Measurements from ENCODE around the gene ADGRD2. TPM values are rescaled to one million over a fixed set of nuclear protein-coding genes. Genes with fewer than 3 reads are reported as not detected.

The ADGRD2 gene
- total RNA-seq, 1 experiment from 2014 or later: not detected

DNA sequence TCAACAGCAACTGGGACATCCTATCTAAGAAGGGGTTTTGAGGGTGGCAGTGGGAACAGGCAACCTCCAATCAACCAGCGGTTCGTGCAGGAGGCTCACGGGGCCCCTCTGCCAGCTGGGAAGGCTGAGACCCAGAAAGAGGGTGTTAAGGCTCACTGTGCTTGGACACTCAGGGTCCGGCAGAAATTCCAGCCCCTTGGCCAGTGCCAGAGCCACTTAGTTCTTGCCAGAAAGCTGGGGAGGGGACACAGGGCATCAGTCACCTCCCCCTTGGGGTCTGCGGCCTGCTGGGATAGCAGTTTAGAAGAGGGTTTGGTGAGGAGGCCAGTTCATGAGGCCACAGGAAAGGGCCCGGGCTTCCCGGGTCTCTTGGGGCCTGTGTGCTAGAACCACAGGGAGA, 20.5 kb downstream of the ADGRD2 start:
- H3K27me3 ChIP-seq (replicated peaks; ENCODE audit: insufficient read depth, low read depth, low read length, poor library complexity): no peaks in the 10 kb centered on the region
- ChIA-PET POLR2A (ENCODE audit: low non-redundant PET) (no interaction called here), CTCF (no interaction called here)
- H3K27ac ChIP-seq (ENCODE audit: low read depth, low read length, poor library complexity, severe bottlenecking): no peak overlapping the region
- TF ChIP-seq CTCF (conservative IDR thresholded peaks at IDR 0.05; ENCODE audit: low read depth, low read length) (no peak), EZH2 (IDR thresholded peaks at IDR 0.05; ENCODE audit: borderline replicate concordance, low read depth, low read length, poor library complexity, severe bottlenecking) (no peak)
- H3K4me3 ChIP-seq (ENCODE audit: low read depth, low read length, poor library complexity, severe bottlenecking): no peak overlapping the region
- intact Hi-C loops (cut with micrococcal nuclease; ENCODE audit: unreplicated experiment): no loop called here
- peaks cover 2% of the 10 kb centered on the region for H3K4me1 ChIP-seq (ENCODE audit: insufficient read depth, low read length, poor library complexity, severe bottlenecking)
- no peaks in the 10 kb centered on the region for H3K9me3 ChIP-seq (ENCODE audit: low read depth, low read length, poor library complexity, severe bottlenecking)
- no peak for DNase-seq (ENCODE audit: low spot score)
- no peaks in the 10 kb centered on the region for H3K36me3 ChIP-seq (ENCODE audit: insufficient read depth, low read length, poor library complexity, severe bottlenecking)
- BruUV-seq (replicated peaks): no TSS peak

DNA sequence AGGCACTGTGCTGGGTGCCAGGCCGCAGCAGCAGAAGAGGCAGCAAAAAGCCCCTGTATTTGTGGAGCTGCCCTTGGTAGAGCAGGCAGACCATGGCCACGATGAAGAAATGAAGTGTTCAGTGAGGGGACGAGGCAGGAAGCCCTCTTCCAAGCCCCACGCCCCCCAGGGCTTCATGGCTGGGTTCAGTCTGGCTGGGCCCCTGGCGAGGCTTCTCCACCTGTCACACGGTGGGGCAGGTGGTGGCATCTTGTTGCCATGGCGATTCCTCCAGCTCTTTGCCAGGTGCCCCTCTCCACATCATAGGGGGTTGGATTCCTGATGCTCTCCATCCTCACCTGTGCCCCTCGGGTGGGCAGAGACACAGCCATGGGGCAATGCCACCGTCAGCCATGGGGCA, 21.5 kb downstream of the ADGRD2 start:
- H3K4me3 ChIP-seq (ENCODE audit: low read depth, low read length, poor library complexity, severe bottlenecking): no peak overlapping the region
- CTCF ChIA-PET: no interaction called here

GRCh38 chr9:124472770-124473169, 22.5 kb downstream of the ADGRD2 start:
- POLR2A ChIA-PET (ENCODE audit: low non-redundant PET): no interaction called here
- Histone ChIP-seq H3K4me1 (ENCODE audit: insufficient read depth, low read length, poor library complexity, severe bottlenecking) (peaks cover 19% of the 10 kb centered on the region), H3K36me3 (ENCODE audit: insufficient read depth, low read length, poor library complexity, severe bottlenecking) (no peaks in the 10 kb centered on the region)

More for the DNA sequence above, 21.5 kb downstream of the ADGRD2 start:
- Histone ChIP-seq H3K27ac (ENCODE audit: low read depth, low read length, poor library complexity, severe bottlenecking) (no peak overlapping the region), H3K9me3 (ENCODE audit: low read depth, low read length, poor library complexity, severe bottlenecking) (no peaks in the 10 kb centered on the region), H3K4me1 (ENCODE audit: insufficient read depth, low read length, poor library complexity, severe bottlenecking) (peaks cover 12% of the 10 kb centered on the region), H3K36me3 (ENCODE audit: insufficient read depth, low read length, poor library complexity, severe bottlenecking) (no peaks in the 10 kb centered on the region), H3K27me3 (replicated peaks; ENCODE audit: insufficient read depth, low read depth, low read length, poor library complexity) (no peaks in the 10 kb centered on the region)
- no TSS peak for BruUV-seq (replicated peaks)
- TF ChIP-seq EZH2 (IDR thresholded peaks at IDR 0.05; ENCODE audit: borderline replicate concordance, low read depth, low read length, poor library complexity, severe bottlenecking): no peak
- TF ChIP-seq CTCF (conservative IDR thresholded peaks at IDR 0.05; ENCODE audit: low read depth, low read length): no peak
- DNase-seq (ENCODE audit: low spot score): no peak
- intact Hi-C loops (cut with micrococcal nuclease; ENCODE audit: unreplicated experiment): no loop called here
- POLR2A ChIA-PET (ENCODE audit: low non-redundant PET): no interaction called here

More at GRCh38 chr9:124472770-124473169, 22.5 kb downstream of the ADGRD2 start:
- CTCF ChIA-PET: no interaction called here
- intact Hi-C loops (cut with micrococcal nuclease; ENCODE audit: unreplicated experiment): no loop called here
- no TSS peak for BruUV-seq (replicated peaks)
- Histone ChIP-seq H3K27me3 (replicated peaks; ENCODE audit: insufficient read depth, low read depth, low read length, poor library complexity) (no peaks in the 10 kb centered on the region), H3K27ac (ENCODE audit: low read depth, low read length, poor library complexity, severe bottlenecking) (no peak overlapping the region), H3K4me3 (ENCODE audit: low read depth, low read length, poor library complexity, severe bottlenecking) (no peak overlapping the region), H3K9me3 (ENCODE audit: low read depth, low read length, poor library complexity, severe bottlenecking) (no peaks in the 10 kb centered on the region)
- no peak for TF ChIP-seq EZH2 (IDR thresholded peaks at IDR 0.05; ENCODE audit: borderline replicate concordance, low read depth, low read length, poor library complexity, severe bottlenecking)
- TF ChIP-seq CTCF (conservative IDR thresholded peaks at IDR 0.05; ENCODE audit: low read depth, low read length): no peak
- DNase-seq (ENCODE audit: low spot score): no peak

Measured in A673 (cell line).